ENCODE data around the gene SCN1A. TPM values are rescaled to one million over a fixed set of nuclear protein-coding genes. Genes with fewer than 3 reads are reported as not detected.

SCN1A gene
- polyA plus RNA-seq, 1 donor (not counting 4 experiments of a cell fraction or from before 2014, with no cell fraction given) = not detected

DNA sequence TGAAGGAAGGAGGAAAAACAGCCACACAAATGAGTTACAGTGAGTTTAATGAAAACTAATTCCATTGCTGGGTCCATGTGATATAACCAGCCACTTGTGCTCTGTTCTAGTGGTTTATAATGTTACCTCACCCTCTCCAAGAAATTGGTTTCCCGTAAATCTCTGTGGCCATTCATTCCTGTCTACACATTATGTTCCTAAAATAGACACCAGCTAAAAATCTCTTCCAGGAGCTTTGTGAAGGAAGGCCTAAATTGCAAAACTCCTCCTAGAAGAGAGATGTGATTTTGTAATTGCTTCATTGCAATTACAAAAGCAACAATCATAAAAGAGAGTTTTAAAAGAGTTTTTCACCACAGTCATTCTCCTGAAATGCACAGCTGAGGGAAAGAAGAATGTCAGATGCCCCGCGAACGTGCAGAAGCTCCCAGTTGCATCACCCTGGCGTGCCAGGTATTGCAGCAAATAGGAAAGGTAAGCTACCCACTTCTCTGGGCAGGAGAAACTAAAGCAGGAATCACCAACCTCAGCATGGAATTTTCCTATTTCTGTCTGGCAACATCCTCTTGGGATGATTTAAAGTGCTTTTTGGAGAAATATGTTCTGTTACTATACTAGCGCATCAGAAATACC is 1.7 kb downstream of the SCN1A start:
- no peaks in the 10 kb centered on the region for H3K4me1 ChIP-seq (ENCODE audit: control insufficient read depth, extremely low read depth, insufficient read depth, low read length)
- H3K79me2 ChIP-seq (ENCODE audit: control insufficient read depth, insufficient read depth, low read length) = no peaks in the 10 kb centered on the region
- H3K27ac ChIP-seq (ENCODE audit: control insufficient read depth, insufficient read depth, low read length) = no peak overlapping the region
- no peak overlapping the region for H3K4me3 ChIP-seq (ENCODE audit: control insufficient read depth in 2 of 3, extremely low read depth in 1 of 3, insufficient read depth in 2 of 3, low read depth in 1 of 3, low read length in 3 of 3)
- no peaks in the 10 kb centered on the region for H3K9me1 ChIP-seq (ENCODE audit: control insufficient read depth, extremely low read depth, insufficient read depth, low read length)
- TF ChIP-seq, protein P1, sequence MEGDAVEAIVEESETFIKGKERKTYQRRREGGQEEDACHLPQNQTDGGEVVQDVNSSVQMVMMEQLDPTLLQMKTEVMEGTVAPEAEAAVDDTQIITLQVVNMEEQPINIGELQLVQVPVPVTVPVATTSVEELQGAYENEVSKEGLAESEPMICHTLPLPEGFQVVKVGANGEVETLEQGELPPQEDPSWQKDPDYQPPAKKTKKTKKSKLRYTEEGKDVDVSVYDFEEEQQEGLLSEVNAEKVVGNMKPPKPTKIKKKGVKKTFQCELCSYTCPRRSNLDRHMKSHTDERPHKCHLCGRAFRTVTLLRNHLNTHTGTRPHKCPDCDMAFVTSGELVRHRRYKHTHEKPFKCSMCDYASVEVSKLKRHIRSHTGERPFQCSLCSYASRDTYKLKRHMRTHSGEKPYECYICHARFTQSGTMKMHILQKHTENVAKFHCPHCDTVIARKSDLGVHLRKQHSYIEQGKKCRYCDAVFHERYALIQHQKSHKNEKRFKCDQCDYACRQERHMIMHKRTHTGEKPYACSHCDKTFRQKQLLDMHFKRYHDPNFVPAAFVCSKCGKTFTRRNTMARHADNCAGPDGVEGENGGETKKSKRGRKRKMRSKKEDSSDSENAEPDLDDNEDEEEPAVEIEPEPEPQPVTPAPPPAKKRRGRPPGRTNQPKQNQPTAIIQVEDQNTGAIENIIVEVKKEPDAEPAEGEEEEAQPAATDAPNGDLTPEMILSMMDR (optimal IDR thresholded peaks at IDR 0.05 in 1 of 3, IDR thresholded peaks at IDR 0.05 in 1 of 3, conservative IDR thresholded peaks at IDR 0.05 in 1 of 3; ENCODE audit: extremely low read depth in 1 of 3, insufficient read depth in 2 of 3, low read length in 3 of 3) = no peak
- TF ChIP-seq EZH2 (IDR thresholded peaks at IDR 0.05; ENCODE audit: low read length) = no peak
- FAIRE-seq (no peak), DNase-seq (ENCODE audit: low read depth, low spot score) (no peak)
- no peak overlapping the region for H3K9ac ChIP-seq (ENCODE audit: control insufficient read depth, extremely low read depth, insufficient read depth, low read length)
- no peaks in the 10 kb centered on the region for H3K9me3 ChIP-seq (ENCODE audit: control insufficient read depth, low read depth, low read length)
- no peak overlapping the region for H3K4me2 ChIP-seq (ENCODE audit: control insufficient read depth, extremely low read depth, insufficient read depth, low read depth, low read length)
- H3K36me3 ChIP-seq (ENCODE audit: control insufficient read depth in 2 of 2, extremely low read depth in 1 of 2, insufficient read depth in 2 of 2, low read length in 2 of 2) = no peaks in the 10 kb centered on the region
- H2AFZ ChIP-seq (ENCODE audit: control insufficient read depth, low read length) = no peak overlapping the region
- no peaks in the 10 kb centered on the region for H4K20me1 ChIP-seq (ENCODE audit: control insufficient read depth, extremely low read depth, insufficient read depth, low read length)
- H3K27me3 ChIP-seq (ENCODE audit: control insufficient read depth, extremely low read depth, insufficient read depth, low read length) = no peaks in the 10 kb centered on the region
- dilution Hi-C loops (cut with MboI; ENCODE audit: extremely low pct_ligation_motif_present, low sequenced_read_pairs) = no loop called here

DNA sequence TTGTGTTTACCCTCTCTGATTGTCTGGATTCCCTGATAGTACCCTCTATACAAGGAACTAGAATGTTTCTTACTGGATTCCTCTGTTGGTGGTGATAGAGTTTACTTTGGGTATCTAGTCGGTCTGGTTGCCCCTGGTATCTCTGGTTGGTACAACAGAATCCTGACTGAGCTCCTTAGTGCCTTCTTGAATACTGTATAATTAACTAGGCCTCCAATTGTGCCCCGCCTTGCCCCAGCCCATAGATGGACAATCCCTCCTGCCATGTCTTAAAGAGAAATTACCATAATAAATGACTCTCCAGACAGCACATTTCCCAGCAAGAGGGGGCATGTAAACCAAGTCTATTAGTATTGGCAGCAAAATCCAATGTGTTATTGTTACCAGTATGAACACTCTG is 2.3 kb downstream of the SCN1A start:
- H3K36me3 ChIP-seq (ENCODE audit: control insufficient read depth in 2 of 2, extremely low read depth in 1 of 2, insufficient read depth in 2 of 2, low read length in 2 of 2) = no peaks in the 10 kb centered on the region
- no peak overlapping the region for H3K9ac ChIP-seq (ENCODE audit: control insufficient read depth, extremely low read depth, insufficient read depth, low read length)
- no peaks in the 10 kb centered on the region for H3K4me1 ChIP-seq (ENCODE audit: control insufficient read depth, extremely low read depth, insufficient read depth, low read length)
- no peak overlapping the region for H3K4me2 ChIP-seq (ENCODE audit: control insufficient read depth, extremely low read depth, insufficient read depth, low read depth, low read length)
- no peaks in the 10 kb centered on the region for H3K9me3 ChIP-seq (ENCODE audit: control insufficient read depth, low read depth, low read length)
- H3K4me3 ChIP-seq (ENCODE audit: control insufficient read depth in 2 of 3, extremely low read depth in 1 of 3, insufficient read depth in 2 of 3, low read depth in 1 of 3, low read length in 3 of 3) = no peak overlapping the region
- H2AFZ ChIP-seq (ENCODE audit: control insufficient read depth, low read length) = no peak overlapping the region
- no peaks in the 10 kb centered on the region for H3K9me1 ChIP-seq (ENCODE audit: control insufficient read depth, extremely low read depth, insufficient read depth, low read length)
- H3K79me2 ChIP-seq (ENCODE audit: control insufficient read depth, insufficient read depth, low read length) = no peaks in the 10 kb centered on the region
- no peak overlapping the region for H3K27ac ChIP-seq (ENCODE audit: control insufficient read depth, insufficient read depth, low read length)
- no peaks in the 10 kb centered on the region for H4K20me1 ChIP-seq (ENCODE audit: control insufficient read depth, extremely low read depth, insufficient read depth, low read length)
- no peak for TF ChIP-seq EZH2 (IDR thresholded peaks at IDR 0.05; ENCODE audit: low read length)
- TF ChIP-seq, protein P1 (optimal IDR thresholded peaks at IDR 0.05 in 1 of 3, IDR thresholded peaks at IDR 0.05 in 1 of 3, conservative IDR thresholded peaks at IDR 0.05 in 1 of 3; ENCODE audit: extremely low read depth in 1 of 3, insufficient read depth in 2 of 3, low read length in 3 of 3) = no peak
- DNase-seq (ENCODE audit: low read depth, low spot score) (no peak), FAIRE-seq (no peak)
- dilution Hi-C loops (cut with MboI; ENCODE audit: extremely low pct_ligation_motif_present, low sequenced_read_pairs) = no loop called here
- H3K27me3 ChIP-seq (ENCODE audit: control insufficient read depth, extremely low read depth, insufficient read depth, low read length) = no peaks in the 10 kb centered on the region
